ENCODE data around the gene KDM8.

Gene KDM8

DNA sequence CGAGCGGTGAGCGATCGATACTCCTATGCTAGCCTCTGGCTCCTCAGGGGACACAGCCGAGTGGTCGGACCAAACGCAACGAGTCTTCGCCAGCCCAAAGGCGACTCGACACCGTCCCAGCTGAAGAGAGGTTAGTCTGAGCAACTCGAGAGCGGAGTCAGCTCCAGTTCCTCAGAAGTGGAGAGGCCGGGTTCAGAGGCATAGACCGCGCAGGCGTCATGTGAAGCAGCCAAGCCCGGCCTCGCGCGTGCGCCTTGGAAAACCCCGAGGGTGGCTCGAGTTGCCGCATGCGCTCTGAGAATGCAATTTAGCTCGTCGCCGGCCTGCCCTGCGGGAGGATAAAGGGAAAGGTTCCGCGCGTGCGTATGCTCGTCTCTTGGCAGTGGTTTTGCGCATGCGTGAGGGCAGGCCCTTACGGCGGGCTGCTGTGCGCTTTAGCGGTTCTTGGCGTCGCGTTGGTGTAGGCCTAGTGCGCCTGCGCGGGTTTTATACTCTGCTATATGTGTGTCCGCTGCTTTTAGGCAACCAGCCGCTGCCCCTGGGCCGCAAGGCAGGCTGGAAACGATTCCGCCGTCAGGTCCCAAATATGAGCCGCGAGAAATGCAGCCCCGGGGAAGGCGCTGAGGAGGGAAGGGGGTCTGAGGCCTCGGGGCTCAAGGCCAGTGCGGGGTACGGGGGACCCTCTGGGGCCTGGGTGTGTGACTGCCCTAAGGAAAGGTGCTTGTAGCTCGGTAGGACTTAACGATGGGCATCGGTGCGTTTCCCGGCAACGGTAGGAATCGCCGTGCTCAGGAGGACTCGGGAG, at the start of gene KDM8 (continued):
- 0 out of 2 replicates have a peak, but pooled peaks have one; percentile 74 for TF ChIP-seq ZNF660 (tag by site-specific recombination; IDR thresholded peaks at IDR 0.05)
- TF ChIP-seq, protein P1, sequence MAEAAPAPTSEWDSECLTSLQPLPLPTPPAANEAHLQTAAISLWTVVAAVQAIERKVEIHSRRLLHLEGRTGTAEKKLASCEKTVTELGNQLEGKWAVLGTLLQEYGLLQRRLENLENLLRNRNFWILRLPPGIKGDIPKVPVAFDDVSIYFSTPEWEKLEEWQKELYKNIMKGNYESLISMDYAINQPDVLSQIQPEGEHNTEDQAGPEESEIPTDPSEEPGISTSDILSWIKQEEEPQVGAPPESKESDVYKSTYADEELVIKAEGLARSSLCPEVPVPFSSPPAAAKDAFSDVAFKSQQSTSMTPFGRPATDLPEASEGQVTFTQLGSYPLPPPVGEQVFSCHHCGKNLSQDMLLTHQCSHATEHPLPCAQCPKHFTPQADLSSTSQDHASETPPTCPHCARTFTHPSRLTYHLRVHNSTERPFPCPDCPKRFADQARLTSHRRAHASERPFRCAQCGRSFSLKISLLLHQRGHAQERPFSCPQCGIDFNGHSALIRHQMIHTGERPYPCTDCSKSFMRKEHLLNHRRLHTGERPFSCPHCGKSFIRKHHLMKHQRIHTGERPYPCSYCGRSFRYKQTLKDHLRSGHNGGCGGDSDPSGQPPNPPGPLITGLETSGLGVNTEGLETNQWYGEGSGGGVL (tag by site-specific recombination; IDR thresholded peaks at IDR 0.05), result no peak
- TF ChIP-seq ZNF792 (tag by site-specific recombination; IDR thresholded peaks at IDR 0.05), result no peak
- TF ChIP-seq ZEB2 (tag by site-specific recombination; IDR thresholded peaks at IDR 0.05), result 0 out of 2 replicates have a peak, but pooled peaks have one; percentile 22
- TF ChIP-seq ZNF146 (tag by site-specific recombination; IDR thresholded peaks at IDR 0.05), result 0 out of 2 replicates have a peak, but pooled peaks have one; percentile 5
- no peak for TF ChIP-seq ZNF112 (tag by site-specific recombination; IDR thresholded peaks at IDR 0.05)
- TF ChIP-seq, protein P2, sequence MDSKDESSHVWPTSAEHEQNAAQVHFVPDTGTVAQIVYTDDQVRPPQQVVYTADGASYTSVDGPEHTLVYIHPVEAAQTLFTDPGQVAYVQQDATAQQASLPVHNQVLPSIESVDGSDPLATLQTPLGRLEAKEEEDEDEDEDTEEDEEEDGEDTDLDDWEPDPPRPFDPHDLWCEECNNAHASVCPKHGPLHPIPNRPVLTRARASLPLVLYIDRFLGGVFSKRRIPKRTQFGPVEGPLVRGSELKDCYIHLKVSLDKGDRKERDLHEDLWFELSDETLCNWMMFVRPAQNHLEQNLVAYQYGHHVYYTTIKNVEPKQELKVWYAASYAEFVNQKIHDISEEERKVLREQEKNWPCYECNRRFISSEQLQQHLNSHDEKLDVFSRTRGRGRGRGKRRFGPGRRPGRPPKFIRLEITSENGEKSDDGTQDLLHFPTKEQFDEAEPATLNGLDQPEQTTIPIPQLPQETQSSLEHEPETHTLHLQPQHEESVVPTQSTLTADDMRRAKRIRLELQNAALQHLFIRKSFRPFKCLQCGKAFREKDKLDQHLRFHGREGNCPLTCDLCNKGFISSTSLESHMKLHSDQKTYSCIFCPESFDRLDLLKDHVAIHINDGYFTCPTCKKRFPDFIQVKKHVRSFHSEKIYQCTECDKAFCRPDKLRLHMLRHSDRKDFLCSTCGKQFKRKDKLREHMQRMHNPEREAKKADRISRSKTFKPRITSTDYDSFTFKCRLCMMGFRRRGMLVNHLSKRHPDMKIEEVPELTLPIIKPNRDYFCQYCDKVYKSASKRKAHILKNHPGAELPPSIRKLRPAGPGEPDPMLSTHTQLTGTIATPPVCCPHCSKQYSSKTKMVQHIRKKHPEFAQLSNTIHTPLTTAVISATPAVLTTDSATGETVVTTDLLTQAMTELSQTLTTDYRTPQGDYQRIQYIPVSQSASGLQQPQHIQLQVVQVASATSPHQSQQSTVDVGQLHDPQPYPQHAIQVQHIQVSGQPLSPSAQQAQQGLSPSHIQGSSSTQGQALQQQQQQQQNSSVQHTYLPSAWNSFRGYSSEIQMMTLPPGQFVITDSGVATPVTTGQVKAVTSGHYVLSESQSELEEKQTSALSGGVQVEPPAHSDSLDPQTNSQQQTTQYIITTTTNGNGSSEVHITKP (tag by site-specific recombination; IDR thresholded peaks at IDR 0.05), result peak; percentile 60
- TF ChIP-seq ZNF391 (tag by site-specific recombination; IDR thresholded peaks at IDR 0.05; ENCODE audit: borderline replicate concordance, low read depth), result no peak; the same call in 1 of the 2 replicates
- TF ChIP-seq ZNF433 (tag by site-specific recombination; IDR thresholded peaks at IDR 0.05; ENCODE audit: low read depth), result no peak
- TF ChIP-seq TRIM28 (IDR thresholded peaks at IDR 0.05; ENCODE audit: borderline replicate concordance, low read length), result peak; percentile 73; the same call in 1 of the 2 replicates
- peak; percentile 50 for TF ChIP-seq ZNF585B (tag by site-specific recombination; IDR thresholded peaks at IDR 0.05)
- TF ChIP-seq REPIN1 (tag by site-specific recombination; IDR thresholded peaks at IDR 0.05; ENCODE audit: low read depth), result no peak
- peak; percentile 35; the same call in 1 of the 2 replicates for TF ChIP-seq KLF7 (tag by site-specific recombination; IDR thresholded peaks at IDR 0.05; ENCODE audit: borderline replicate concordance)
- TF ChIP-seq, protein P3, sequence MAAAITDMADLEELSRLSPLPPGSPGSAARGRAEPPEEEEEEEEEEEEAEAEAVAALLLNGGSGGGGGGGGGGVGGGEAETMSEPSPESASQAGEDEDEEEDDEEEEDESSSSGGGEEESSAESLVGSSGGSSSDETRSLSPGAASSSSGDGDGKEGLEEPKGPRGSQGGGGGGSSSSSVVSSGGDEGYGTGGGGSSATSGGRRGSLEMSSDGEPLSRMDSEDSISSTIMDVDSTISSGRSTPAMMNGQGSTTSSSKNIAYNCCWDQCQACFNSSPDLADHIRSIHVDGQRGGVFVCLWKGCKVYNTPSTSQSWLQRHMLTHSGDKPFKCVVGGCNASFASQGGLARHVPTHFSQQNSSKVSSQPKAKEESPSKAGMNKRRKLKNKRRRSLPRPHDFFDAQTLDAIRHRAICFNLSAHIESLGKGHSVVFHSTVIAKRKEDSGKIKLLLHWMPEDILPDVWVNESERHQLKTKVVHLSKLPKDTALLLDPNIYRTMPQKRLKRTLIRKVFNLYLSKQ (tag by site-specific recombination; IDR thresholded peaks at IDR 0.05; ENCODE audit: borderline replicate concordance), result no peak
- TF ChIP-seq, protein P4, sequence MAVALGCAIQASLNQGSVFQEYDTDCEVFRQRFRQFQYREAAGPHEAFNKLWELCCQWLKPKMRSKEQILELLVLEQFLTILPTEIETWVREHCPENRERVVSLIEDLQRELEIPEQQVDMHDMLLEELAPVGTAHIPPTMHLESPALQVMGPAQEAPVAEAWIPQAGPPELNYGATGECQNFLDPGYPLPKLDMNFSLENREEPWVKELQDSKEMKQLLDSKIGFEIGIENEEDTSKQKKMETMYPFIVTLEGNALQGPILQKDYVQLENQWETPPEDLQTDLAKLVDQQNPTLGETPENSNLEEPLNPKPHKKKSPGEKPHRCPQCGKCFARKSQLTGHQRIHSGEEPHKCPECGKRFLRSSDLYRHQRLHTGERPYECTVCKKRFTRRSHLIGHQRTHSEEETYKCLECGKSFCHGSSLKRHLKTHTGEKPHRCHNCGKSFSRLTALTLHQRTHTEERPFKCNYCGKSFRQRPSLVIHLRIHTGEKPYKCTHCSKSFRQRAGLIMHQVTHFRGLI (tag by site-specific recombination; IDR thresholded peaks at IDR 0.05), result no peak
- TF ChIP-seq, protein P5, sequence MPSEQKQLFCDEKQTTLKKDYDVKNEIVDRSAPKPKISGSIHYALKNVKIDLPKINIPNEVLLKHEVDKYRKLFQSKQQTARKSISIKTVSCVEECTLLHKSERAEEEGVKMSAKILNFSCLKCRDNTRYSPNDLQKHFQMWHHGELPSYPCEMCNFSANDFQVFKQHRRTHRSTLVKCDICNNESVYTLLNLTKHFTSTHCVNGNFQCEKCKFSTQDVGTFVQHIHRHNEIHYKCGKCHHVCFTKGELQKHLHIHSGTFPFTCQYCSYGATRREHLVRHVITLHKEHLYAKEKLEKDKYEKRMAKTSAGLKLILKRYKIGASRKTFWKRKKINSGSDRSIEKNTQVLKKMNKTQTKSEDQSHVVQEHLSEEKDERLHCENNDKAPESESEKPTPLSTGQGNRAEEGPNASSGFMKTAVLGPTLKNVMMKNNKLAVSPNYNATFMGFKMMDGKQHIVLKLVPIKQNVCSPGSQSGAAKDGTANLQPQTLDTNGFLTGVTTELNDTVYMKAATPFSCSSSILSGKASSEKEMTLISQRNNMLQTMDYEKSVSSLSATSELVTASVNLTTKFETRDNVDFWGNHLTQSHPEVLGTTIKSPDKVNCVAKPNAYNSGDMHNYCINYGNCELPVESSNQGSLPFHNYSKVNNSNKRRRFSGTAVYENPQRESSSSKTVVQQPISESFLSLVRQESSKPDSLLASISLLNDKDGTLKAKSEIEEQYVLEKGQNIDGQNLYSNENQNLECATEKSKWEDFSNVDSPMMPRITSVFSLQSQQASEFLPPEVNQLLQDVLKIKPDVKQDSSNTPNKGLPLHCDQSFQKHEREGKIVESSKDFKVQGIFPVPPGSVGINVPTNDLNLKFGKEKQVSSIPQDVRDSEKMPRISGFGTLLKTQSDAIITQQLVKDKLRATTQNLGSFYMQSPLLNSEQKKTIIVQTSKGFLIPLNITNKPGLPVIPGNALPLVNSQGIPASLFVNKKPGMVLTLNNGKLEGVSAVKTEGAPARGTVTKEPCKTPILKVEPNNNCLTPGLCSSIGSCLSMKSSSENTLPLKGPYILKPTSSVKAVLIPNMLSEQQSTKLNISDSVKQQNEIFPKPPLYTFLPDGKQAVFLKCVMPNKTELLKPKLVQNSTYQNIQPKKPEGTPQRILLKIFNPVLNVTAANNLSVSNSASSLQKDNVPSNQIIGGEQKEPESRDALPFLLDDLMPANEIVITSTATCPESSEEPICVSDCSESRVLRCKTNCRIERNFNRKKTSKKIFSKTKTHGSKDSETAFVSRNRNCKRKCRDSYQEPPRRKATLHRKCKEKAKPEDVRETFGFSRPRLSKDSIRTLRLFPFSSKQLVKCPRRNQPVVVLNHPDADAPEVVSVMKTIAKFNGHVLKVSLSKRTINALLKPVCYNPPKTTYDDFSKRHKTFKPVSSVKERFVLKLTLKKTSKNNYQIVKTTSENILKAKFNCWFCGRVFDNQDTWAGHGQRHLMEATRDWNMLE (tag by site-specific recombination; conservative IDR thresholded peaks at IDR 0.05; ENCODE audit: low read depth), result peak; percentile 82; the same call in 1 of the 2 replicates
- TF ChIP-seq, protein P6, sequence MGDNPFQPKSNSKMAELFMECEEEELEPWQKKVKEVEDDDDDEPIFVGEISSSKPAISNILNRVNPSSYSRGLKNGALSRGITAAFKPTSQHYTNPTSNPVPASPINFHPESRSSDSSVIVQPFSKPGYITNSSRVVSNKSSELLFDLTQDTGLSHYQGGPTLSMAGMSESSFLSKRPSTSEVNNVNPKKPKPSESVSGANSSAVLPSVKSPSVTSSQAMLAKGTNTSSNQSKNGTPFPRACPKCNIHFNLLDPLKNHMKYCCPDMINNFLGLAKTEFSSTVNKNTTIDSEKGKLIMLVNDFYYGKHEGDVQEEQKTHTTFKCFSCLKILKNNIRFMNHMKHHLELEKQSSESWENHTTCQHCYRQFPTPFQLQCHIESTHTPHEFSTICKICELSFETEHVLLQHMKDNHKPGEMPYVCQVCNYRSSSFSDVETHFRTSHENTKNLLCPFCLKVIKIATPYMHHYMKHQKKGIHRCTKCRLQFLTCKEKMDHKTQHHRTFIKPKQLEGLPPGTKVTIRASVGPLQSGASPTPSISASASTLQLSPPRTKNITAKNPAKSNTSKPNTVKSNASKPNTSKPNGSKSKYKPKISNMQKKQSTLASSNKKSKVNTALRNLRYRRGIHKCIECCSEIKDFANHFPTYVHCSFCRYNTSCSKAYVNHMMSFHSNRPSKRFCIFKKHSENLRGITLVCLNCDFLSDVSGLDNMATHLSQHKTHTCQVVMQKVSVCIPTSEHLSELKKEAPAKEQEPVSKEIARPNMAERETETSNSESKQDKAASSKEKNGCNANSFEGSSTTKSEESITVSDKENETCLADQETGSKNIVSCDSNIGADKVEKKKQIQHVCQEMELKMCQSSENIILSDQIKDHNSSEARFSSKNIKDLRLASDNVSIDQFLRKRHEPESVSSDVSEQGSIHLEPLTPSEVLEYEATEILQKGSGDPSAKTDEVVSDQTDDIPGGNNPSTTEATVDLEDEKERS (tag by site-specific recombination; IDR thresholded peaks at IDR 0.05), result no peak
- TF ChIP-seq ZNF626 (tag by site-specific recombination; IDR thresholded peaks at IDR 0.05), result no peak
- TF ChIP-seq ZNF555 (tag by site-specific recombination; conservative IDR thresholded peaks at IDR 0.05), result no peak
- peak; percentile 77 for TF ChIP-seq ZNF2 (tag by site-specific recombination; IDR thresholded peaks at IDR 0.05)
